DMS153 treated with DMSO at 0.1 percent for 48 hours (cell line): ENCODE results near the gene GREB1.

Source experiments
- DNase-seq: peaks from one replicate; lab custom pipeline; 2025; ENCODE audit not compliant: unreplicated experiment; lab: John Stamatoyannopoulos, UW

GREB1 gene

DNA sequence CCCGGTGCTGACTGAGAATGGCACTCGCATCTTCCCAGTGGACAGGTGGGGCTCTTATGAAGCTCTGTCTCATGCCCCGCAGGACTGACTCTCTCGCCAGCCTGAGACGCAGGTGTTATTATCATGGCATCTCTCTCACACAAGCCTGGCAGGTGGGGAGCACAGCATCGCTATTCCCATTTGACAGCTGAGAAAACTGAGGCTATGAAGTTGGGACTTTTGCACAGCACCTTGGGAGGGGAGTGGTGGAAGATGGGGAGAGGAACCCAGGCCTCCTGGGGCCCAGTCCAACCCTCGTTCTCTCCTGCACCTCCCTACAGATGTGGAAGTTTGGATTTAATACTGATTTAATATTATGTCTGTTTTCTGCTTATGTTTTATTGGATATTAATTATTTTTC is 145.2 kb downstream of the GREB1 start:
- no peak for DNase-seq

- no peak for DNase-seq
Measured at GRCh38 chr2:11679486-11680181, 145.8 kb downstream of the GREB1 start.

- DNase-seq = no peak
Measured at GRCh38 chr2:11680182-11680900, 146.5 kb downstream of the GREB1 start.

GRCh38 chr2:11680901-11681721 is 147.3 kb downstream of the GREB1 start:
- no peak for DNase-seq

DNA sequence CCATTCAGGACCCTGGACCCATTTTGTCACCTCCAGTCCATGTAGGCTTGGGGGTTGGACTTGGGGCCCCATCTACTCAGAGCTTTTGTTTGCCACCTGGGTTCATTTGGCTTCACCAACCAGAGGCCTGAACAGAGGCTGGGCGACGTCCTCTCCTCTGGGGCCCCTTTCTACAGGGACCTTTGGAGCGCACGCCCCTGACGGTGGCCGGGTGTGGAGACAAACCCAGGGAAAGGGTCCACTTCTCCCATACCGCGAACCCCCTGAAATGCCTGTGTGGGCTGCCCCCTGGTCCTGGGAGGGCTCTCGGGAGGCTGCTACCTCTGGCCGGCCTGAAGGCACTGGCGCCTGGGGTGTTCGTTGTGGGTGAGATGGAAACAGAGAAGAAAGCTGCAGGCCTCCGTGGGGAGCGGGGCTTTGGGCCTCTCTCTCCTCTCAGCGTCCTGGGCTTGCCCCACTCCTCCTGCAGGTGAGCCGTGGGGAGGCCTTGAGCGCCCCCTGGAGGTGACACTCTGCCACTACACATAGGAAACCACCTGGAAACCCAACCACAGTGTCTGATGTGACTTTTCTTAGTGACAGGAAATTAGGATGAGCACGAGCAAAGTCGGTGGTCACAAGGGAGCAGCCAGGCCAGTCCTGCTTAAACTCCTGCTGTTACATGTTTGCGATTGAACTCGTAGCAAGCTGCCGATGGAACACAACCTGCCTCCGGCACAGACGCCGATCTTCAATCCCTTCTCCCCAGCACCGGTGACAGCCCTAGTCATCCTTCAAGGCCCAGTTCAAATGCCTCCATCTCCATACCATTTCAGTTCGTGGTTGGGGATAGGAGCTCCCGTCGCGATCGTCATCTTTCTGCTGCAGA is 148.1 kb downstream of the GREB1 start:
- DNase-seq = peak; percentile 47

DNA sequence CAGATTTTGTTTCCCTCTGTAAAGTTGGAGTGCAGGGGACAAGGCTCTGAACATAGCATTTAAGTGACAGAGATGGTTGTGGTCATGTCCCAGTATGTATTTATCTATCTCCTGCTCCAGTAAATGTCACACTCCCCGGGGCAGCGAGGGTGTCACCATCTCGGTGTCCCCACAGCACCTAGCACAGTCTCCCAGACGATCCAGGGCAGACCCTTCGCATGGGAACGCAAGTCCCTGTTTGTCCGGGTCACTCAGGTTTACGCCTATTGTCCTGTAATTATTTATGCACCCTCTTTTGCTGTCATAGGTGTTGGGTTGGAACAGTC is 148.7 kb downstream of the GREB1 start:
- no peak for DNase-seq

DNA sequence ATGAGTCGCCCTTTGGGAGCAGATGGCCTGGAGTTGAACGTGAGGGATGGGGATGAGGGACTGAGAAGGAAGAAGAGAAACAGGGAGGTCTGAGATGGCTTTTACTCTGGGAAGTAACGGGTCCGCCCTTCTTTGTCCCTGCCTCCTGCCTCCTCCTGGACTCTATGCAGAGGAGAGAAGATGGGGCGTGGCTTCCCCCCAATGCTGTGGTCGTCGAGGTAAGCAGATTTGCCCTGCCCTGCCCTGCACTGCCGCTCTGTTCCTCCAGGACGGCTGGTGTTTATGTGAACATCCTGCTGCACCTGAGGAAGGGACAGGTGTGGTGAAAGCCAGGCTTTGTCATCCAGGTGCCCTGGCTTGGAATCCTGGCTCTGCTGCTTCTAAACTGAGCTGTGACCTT is 149.6 kb downstream of the GREB1 start:
- no peak for DNase-seq

DNA sequence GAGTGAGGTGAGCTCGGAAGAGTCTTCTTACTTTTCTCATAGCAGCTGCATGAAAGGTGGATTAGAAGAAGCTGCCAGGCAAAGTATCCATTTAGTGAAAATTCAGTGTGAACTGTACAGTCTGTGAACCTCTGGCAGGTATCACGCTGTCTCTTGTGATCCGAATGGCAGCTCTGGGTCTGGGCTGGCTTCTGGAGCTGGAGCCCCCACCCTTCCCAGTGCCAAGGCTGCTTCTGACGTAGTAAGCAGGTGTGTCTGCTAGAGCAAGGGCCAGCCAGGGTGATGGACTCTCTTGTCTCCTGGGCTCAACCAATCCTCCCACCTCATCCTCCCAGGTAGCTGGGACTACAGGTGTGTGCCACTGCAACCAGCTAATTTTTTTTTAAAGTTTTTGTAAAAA is 150.1 kb downstream of the GREB1 start:
- DNase-seq = no peak

DNA sequence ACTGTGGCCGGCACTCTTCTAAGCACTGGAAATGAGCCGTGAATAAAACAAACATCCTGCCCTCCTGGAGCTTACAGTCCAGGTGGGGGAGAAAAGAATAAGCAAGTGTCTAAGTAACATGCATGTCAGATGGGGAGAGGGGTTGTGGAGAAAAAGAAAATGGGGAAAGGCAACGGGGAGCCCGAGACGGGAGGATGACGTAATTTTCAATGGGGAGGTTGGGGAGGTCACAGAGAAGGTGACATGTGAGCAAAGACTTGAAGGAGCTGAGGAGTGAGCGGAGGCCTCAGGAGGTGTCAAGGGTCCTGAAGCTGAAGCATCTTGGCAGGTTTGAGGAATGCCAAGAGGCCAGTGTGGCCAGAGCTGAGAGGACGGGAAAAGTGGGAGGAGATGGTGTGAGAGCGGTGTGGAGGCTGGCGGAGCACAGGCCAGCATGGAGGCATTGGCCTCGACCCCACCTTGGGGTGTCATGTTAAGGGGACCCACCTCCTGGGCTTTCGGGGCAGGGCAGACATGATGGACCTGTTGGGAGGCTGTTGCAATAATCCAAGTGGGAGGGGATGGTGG is 151.1 kb downstream of the GREB1 start:
- no peak for DNase-seq

- no peak for DNase-seq
Measured at GRCh38 chr2:11685906-11686470, 152.1 kb downstream of the GREB1 start.

DNA sequence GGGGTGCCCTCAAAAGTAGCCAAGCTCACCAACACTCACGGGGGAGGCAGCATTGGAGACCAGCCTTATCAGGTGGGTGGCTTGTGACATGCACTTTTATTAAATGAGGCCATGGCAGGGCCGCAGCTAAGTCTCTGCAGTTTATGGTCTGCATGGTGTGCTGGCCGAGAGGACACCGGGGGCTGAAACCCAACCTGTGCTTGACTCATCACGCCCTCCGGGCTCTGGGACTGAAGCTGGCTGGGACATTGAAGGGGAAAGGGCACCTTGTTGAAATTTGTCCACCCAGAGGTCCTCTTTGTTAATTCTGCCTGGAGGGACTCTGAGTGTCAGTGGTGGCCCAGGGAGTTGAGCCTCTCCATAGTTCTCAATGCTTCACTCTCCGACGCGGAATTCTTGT is 153.9 kb downstream of the GREB1 start:
- DNase-seq = no peak

- DNase-seq = peak; percentile 33
Measured at GRCh38 chr2:11688222-11689069, 154.6 kb downstream of the GREB1 start.

- no peak for DNase-seq
Measured at GRCh38 chr2:11691076-11691660, 157.3 kb downstream of the GREB1 start.
